ENCODE results near the gene MAF.

MAF gene

DNA sequence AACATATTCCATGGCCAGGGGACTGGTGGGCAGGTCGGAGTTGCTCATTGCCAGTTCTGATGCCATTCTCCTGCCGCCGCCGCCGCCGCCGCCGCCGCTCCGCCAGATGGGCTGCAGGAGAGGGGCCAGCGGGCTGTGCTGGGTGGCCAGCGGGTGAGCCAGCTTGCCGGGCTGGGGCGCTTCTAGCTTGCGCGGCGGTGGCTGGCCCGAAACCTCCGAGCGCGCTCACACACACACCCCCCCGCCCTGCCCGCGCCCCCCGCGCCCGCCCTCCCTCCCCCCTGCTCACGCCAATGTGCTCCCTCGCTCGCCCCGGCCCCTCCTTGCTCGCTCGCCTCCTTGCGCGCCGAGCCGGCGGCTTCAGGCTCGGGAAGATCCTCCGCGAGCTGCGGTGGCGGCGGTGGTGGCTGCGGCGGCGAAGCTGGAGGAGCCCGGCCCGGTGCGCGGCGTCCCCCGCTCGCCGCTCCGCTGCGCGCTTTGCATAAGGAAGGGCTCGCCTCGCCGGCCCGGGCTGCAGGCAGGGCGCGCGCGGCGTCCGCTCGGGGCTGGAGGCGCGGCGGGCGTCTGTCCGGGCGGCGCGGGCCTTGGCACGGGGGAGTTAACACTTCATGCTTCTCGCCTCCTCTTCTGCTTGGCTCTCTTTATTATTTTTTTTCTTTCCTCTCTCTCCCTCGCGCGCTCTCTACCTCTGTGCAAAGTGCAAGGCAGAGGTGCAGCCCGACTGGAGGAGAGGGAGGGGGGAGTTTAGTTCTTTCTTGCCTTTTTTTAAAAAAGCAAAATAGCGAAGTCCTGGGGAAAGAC lies 500 bp downstream of the MAF start:
- H3K4me3 ChIP-seq (ENCODE audit: low read length) = no peak overlapping the region
- H3K27me3 ChIP-seq (ENCODE audit: low read depth, low read length) = peaks cover 15% of the 10 kb centered on the region
- H3K27ac ChIP-seq (ENCODE audit: low read length) = no peak overlapping the region
- H3K36me3 ChIP-seq (replicated peaks; ENCODE audit: low read depth, low read length) = no peaks in the 10 kb centered on the region
- H4K20me1 ChIP-seq (ENCODE audit: insufficient read depth, low read length) = no peaks in the 10 kb centered on the region
- H2AFZ ChIP-seq (ENCODE audit: low read depth, low read length) = no peak overlapping the region
- H3K79me2 ChIP-seq (ENCODE audit: low read length) = no peaks in the 10 kb centered on the region
- H3K9me3 ChIP-seq (ENCODE audit: insufficient read depth, low read length) = no peaks in the 10 kb centered on the region
- H3K4me2 ChIP-seq (ENCODE audit: low read length) = no peak overlapping the region
- no peaks in the 10 kb centered on the region for H3K4me1 ChIP-seq (ENCODE audit: low read length)
- H3K9ac ChIP-seq (ENCODE audit: low read length) = no peak overlapping the region
- TF ChIP-seq, protein P1, sequence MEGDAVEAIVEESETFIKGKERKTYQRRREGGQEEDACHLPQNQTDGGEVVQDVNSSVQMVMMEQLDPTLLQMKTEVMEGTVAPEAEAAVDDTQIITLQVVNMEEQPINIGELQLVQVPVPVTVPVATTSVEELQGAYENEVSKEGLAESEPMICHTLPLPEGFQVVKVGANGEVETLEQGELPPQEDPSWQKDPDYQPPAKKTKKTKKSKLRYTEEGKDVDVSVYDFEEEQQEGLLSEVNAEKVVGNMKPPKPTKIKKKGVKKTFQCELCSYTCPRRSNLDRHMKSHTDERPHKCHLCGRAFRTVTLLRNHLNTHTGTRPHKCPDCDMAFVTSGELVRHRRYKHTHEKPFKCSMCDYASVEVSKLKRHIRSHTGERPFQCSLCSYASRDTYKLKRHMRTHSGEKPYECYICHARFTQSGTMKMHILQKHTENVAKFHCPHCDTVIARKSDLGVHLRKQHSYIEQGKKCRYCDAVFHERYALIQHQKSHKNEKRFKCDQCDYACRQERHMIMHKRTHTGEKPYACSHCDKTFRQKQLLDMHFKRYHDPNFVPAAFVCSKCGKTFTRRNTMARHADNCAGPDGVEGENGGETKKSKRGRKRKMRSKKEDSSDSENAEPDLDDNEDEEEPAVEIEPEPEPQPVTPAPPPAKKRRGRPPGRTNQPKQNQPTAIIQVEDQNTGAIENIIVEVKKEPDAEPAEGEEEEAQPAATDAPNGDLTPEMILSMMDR (IDR thresholded peaks at IDR 0.05; ENCODE audit: low read depth, low read length) = no peak
- TF ChIP-seq EZH2phosphoT487 (IDR thresholded peaks at IDR 0.05; ENCODE audit: low read depth) = no peak

DNA sequence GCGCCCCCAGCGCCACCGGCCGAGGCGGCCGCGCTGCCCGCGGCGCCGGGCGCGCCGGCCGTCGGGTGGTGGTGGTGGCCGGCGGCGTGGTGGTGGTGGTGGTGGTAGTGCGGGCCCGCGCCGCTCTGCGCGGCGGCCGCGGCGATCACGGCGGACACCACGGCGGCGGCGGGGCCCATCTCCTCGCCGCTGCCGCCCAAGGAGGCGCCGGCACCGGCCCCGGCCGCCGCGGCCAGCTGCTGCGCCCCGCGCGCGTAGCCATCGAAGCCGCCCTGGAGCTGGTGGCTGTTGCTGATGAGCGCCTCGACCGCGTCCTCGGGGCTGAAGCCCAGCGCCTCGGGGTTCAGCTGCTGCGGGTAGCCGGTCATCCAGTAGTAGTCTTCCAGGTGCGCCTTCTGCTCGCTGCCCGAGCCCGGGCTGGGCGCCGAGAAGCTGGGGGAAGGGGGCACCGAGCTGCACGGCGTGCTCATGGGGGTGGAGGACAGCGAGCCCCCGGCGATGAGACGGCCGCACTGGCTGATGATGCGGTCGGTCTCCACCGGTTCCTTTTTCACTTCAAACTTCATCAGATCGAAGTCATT lies 1.2 kb downstream of the MAF start:
- no peak overlapping the region for H2AFZ ChIP-seq (ENCODE audit: low read depth, low read length)
- no peak overlapping the region for H3K4me3 ChIP-seq (ENCODE audit: low read length)
- H3K27me3 ChIP-seq (ENCODE audit: low read depth, low read length) = peaks cover 10% of the 10 kb centered on the region
- no peaks in the 10 kb centered on the region for H4K20me1 ChIP-seq (ENCODE audit: insufficient read depth, low read length)
- H3K27ac ChIP-seq (ENCODE audit: low read length) = no peak overlapping the region
- no peaks in the 10 kb centered on the region for H3K4me1 ChIP-seq (ENCODE audit: low read length)
- H3K9ac ChIP-seq (ENCODE audit: low read length) = no peak overlapping the region
- no peaks in the 10 kb centered on the region for H3K9me3 ChIP-seq (ENCODE audit: insufficient read depth, low read length)
- no peaks in the 10 kb centered on the region for H3K79me2 ChIP-seq (ENCODE audit: low read length)
- H3K36me3 ChIP-seq (replicated peaks; ENCODE audit: low read depth, low read length) = no peaks in the 10 kb centered on the region
- H3K4me2 ChIP-seq (ENCODE audit: low read length) = no peak overlapping the region
- TF ChIP-seq, protein P1 (IDR thresholded peaks at IDR 0.05; ENCODE audit: low read depth, low read length) = no peak
- no peak for TF ChIP-seq EZH2phosphoT487 (IDR thresholded peaks at IDR 0.05; ENCODE audit: low read depth)

DNA sequence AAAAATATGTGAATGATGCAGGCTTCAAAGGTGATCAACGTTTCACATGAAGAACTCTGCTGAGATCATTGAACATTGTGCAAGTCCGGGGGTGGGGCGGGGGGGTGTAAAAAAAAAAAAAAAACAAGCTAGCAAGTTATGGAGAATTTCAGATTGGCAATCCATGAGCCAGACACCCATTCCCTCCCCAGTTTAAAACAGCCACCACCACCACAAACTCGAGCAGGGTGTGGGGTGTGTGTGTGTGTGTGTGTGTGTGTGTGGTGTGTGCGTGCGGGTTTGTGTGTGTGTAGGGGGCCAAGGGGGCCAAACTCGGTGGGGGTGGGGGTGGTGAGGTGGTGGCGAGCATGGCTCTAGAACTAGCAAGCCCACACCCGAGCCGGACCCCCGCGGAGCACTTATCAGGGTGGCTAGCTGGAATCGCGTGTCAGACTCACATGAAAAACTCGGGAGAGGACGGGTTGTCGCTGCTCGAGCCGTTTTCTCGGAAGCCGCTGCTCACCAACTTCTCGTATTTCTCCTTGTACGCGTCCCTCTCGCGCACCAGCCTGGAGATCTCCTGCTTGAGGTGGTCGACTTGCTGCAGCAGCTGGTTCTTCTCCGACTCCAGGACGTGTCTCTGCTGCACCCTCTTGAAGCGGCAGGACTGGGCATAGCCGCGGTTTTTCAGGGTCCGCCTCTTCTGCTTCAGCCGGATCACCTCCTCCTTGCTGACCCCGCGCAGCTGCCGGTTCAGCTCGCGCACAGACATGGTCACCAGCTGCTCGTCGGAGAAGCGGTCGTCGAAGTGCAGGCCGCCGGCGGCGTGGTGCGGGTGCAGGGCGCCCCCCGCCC lies 2.0 kb downstream of the MAF start:
- no peaks in the 10 kb centered on the region for H3K9me3 ChIP-seq (ENCODE audit: insufficient read depth, low read length)
- H3K79me2 ChIP-seq (ENCODE audit: low read length) = no peaks in the 10 kb centered on the region
- no peak overlapping the region for H3K4me3 ChIP-seq (ENCODE audit: low read length)
- no peak overlapping the region for H2AFZ ChIP-seq (ENCODE audit: low read depth, low read length)
- no peaks in the 10 kb centered on the region for H3K36me3 ChIP-seq (replicated peaks; ENCODE audit: low read depth, low read length)
- H3K9ac ChIP-seq (ENCODE audit: low read length) = no peak overlapping the region
- H3K27me3 ChIP-seq (ENCODE audit: low read depth, low read length) = peaks cover 4% of the 10 kb centered on the region
- H4K20me1 ChIP-seq (ENCODE audit: insufficient read depth, low read length) = no peaks in the 10 kb centered on the region
- no peak overlapping the region for H3K4me2 ChIP-seq (ENCODE audit: low read length)
- no peak overlapping the region for H3K27ac ChIP-seq (ENCODE audit: low read length)
- TF ChIP-seq EZH2phosphoT487 (IDR thresholded peaks at IDR 0.05; ENCODE audit: low read depth) = no peak
- TF ChIP-seq, protein P1 (IDR thresholded peaks at IDR 0.05; ENCODE audit: low read depth, low read length) = no peak
- no peaks in the 10 kb centered on the region for H3K4me1 ChIP-seq (ENCODE audit: low read length)

DNA sequence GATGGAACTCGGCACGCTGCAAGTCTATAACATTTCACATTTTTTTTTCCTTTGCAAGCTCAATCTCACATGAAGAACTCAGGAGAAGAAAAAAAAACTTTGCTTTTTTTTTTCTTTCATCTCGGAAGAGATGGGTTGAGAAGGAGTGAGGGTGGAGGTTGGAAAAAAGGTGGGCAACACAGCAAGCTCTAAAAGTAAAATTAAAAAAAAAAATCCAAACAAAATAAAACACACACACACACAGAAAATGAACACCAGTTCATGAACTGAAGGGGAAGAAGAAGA lies 2.5 kb downstream of the MAF start:
- H3K36me3 ChIP-seq (replicated peaks; ENCODE audit: low read depth, low read length) = no peaks in the 10 kb centered on the region
- H3K27ac ChIP-seq (ENCODE audit: low read length) = no peak overlapping the region
- no peak for TF ChIP-seq EZH2phosphoT487 (IDR thresholded peaks at IDR 0.05; ENCODE audit: low read depth)
- TF ChIP-seq, protein P1 (IDR thresholded peaks at IDR 0.05; ENCODE audit: low read depth, low read length) = no peak
- H3K79me2 ChIP-seq (ENCODE audit: low read length) = no peaks in the 10 kb centered on the region
- H2AFZ ChIP-seq (ENCODE audit: low read depth, low read length) = no peak overlapping the region
- H3K9ac ChIP-seq (ENCODE audit: low read length) = no peak overlapping the region
- peaks cover 8% of the 10 kb centered on the region for H3K27me3 ChIP-seq (ENCODE audit: low read depth, low read length)
- H3K9me3 ChIP-seq (ENCODE audit: insufficient read depth, low read length) = no peaks in the 10 kb centered on the region
- H4K20me1 ChIP-seq (ENCODE audit: insufficient read depth, low read length) = no peaks in the 10 kb centered on the region
- H3K4me2 ChIP-seq (ENCODE audit: low read length) = no peak overlapping the region
- no peak overlapping the region for H3K4me3 ChIP-seq (ENCODE audit: low read length)
- no peaks in the 10 kb centered on the region for H3K4me1 ChIP-seq (ENCODE audit: low read length)
